HEK293T (cell line): Measurements from ENCODE around the gene SNTG2.

Experiments
- ELF4 ChIP-seq: fragments of 450-650 bp; IDR thresholded peaks from 2 replicates; pipeline ENCODE4 v1.6.1; 2017; ENCODE audit warnings: antibody characterized with exemption
- FOXK2 ChIP-seq: fragments of 450-650 bp; IDR thresholded peaks from 2 replicates; pipeline ENCODE4 v1.6.1; 2016; ENCODE audit warnings: mild to moderate bottlenecking
- FOXM1 ChIP-seq: fragments of 450-650 bp; IDR thresholded peaks from 2 replicates; pipeline ENCODE4 v1.6.1; 2017; ENCODE audit warnings: mild to moderate bottlenecking, borderline replicate concordance
- NFRKB ChIP-seq: fragments of 450-650 bp; IDR thresholded peaks from 2 replicates; pipeline ENCODE4 v1.6.1; 2016; ENCODE audit warnings: mild to moderate bottlenecking, moderate library complexity
- SP1 ChIP-seq: fragments of 450-650 bp; IDR thresholded peaks from 2 replicates; pipeline ENCODE4 v1.6.1; 2017
- ZNF384 ChIP-seq: fragments of 450-650 bp; IDR thresholded peaks from 2 replicates; pipeline ENCODE4 v1.6.1; 2016
- TF ChIP-seq, protein P1 (sequence below): fragments of 450-650 bp; IDR thresholded peaks from 2 replicates; pipeline ENCODE4 v1.6.1; 2016

DNA sequence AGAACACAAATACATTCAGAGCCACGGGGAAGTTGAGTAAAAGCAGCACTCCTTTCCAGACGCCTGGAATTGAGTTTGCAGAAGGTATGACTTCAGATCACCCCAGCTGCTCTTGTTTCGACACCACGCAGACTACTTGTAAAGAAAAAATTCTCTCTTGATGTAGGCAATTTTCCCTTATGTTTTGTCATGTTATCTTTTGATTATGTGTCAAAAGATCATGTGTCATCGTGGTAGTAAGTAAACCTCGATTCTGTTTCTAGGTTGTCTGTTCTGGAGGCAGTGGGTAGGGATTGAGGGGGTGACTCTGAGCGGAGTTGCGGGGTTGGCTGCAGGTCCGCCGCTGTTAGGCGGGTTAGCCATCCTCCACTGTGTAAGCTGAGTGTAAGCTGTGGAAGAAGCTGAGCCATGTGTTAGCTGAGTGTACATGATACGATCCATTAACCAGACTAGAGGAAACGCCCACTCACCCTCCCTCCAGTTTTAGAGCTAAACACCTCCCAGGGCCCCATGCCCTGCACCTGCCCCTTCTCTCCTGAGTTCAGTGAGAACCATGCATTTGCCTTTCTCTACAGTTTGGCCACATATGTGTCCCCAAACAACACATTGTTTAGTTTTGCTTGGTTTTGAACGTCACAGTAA, 181.8 kb downstream of the SNTG2 start:
- TF ChIP-seq ZNF384 (no peak), FOXM1 (no peak), SP1 (no peak), NFRKB (no peak), FOXK2 (no peak), ELF4 (no peak)
- TF ChIP-seq, protein P1, sequence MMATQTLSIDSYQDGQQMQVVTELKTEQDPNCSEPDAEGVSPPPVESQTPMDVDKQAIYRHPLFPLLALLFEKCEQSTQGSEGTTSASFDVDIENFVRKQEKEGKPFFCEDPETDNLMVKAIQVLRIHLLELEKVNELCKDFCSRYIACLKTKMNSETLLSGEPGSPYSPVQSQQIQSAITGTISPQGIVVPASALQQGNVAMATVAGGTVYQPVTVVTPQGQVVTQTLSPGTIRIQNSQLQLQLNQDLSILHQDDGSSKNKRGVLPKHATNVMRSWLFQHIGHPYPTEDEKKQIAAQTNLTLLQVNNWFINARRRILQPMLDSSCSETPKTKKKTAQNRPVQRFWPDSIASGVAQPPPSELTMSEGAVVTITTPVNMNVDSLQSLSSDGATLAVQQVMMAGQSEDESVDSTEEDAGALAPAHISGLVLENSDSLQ: no peak
